Hematopoietic multipotent progenitor cell treated with erythropoietin and hydrocortisone succinate and interleukin-3 and kit ligand, for 15 days (in vitro differentiated cells): ENCODE measurements around the gene GRHL1.
"Not testable (repeated sequence)": the region's sequence is repeated elsewhere in the genome, so short reads cannot be mapped to it uniquely, and the experiment has no call there.

Experiments used
- DNase-seq: peaks from one replicate; pipeline ENCODE4 v3.0.0-alpha.2; 2015; ENCODE audit warnings: low spot score

The GRHL1 gene, protein sequence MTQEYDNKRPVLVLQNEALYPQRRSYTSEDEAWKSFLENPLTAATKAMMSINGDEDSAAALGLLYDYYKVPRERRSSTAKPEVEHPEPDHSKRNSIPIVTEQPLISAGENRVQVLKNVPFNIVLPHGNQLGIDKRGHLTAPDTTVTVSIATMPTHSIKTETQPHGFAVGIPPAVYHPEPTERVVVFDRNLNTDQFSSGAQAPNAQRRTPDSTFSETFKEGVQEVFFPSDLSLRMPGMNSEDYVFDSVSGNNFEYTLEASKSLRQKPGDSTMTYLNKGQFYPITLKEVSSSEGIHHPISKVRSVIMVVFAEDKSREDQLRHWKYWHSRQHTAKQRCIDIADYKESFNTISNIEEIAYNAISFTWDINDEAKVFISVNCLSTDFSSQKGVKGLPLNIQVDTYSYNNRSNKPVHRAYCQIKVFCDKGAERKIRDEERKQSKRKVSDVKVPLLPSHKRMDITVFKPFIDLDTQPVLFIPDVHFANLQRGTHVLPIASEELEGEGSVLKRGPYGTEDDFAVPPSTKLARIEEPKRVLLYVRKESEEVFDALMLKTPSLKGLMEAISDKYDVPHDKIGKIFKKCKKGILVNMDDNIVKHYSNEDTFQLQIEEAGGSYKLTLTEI

DNA sequence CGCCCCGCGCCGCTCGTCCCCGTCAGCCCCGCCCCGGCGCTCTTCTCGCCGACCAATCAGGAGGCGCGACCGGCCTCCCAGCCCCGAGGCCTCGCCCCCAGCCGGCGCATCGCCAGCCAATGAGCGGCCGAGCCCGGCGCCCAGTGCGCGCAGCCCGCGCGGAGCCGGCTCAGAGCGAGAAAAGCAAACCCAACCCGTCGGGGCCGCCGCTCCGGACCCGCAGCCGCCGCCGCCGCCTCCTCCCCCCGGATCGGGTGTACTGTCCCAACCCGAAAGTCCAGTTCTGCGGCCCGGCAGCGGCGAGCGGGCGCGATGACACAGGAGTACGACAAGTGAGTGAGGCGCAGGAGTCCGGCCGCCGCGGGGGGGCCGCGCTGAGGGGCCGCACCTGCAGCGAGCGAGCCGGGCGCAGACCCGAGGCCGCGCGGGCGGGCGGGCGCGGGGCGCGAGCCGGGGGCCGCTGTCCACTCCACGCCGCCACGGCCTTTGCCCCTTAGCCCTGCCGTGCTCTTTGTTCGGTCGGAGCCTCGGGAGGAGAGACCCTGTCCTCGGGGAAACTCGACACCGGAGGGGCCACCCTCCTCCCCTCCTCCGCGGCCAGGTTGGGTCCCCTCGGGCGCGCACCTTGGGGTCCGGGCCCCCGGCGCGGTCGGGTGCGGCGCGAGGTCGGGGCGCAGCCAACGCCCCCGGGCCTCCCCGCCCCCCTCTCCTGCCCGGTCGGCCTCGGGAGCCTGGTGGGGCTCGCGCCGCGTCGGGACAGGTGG lies at the start of gene GRHL1:
GRHL1 (plus strand) TSS at position 172 of the 764 bp plus-strand sequence; CDS start at position 313, 141 bp downstream.
- DNase-seq = peak; percentile 95

DNA sequence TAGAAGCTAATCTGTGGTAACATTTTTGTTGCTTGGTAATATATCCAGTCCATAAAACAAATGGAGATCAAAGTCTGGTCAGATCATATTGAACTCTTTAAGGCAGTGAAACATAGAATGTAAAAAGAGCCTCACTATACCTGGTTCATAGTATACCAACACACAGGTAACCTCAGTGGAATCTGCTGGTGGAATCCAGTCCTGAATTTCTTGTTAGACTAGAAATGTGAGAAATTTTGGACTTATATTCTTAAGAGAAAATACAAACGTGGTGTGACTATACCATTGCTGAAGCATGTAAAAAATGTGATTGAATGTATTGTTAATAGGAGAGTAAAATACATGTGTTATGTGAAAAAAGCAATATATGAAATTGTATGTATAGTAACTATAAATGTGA lies 46.1 kb upstream of the GRHL1 start:
- no peak for DNase-seq

DNA sequence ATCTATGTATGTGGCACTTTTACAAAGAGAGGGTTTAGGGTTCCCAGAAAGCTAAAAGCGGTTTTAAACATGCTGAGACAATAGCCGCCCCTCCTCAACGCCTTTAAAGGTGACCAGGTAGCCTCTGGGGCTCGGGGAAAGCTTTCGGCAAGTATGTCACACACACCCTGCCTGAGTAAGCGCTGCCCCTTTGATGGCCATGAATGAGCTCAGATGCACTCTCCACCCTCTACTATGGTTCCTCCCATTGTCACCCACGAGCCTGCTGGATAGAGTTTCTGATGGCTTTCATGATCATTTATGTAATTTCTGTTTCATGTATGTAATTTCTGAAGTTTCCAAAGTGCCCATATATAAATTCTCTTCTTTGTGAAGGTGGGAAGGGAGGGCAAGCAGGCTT lies 44.1 kb upstream of the GRHL1 start:
- no peak for DNase-seq

DNA sequence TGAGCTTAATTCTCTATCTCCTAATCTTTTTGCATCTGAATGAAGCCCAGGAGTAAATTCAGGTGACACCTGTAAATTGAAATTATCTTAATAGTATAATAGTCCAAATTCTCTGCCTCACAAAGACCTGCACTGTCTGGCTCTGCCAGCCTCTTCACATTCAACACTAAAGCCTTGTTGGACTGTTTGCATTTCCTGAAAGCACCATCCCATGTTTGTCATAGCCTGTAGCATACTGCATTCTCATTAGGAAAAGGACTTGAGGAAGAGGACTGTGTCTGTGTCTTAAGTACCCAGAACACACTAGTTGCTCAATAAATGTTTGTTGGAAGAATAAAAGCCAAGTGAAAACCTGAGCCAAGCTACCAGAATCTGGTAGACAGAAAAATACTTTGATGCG lies 42.9 kb upstream of the GRHL1 start:
- no peak for DNase-seq

DNA sequence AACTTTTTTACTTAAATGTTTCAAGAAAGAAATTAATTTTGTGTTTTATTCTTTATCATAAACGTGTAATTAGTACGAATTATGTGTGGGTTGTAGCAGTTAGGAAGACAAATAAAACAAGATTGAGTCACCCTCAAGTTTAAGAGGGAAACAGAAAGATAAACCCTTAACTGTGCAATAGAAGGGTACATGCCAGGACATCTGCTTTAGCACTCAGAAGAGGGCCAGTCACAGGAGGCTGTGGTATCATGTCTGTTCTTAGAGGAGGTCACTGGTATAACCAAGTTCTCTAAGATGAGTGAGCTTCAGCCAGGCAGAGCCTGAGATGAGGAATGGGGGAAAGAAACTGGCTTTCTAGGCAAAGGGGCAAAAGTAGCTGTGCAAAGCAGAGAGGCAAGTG lies 42.4 kb upstream of the GRHL1 start:
- DNase-seq = peak; percentile 28

DNA sequence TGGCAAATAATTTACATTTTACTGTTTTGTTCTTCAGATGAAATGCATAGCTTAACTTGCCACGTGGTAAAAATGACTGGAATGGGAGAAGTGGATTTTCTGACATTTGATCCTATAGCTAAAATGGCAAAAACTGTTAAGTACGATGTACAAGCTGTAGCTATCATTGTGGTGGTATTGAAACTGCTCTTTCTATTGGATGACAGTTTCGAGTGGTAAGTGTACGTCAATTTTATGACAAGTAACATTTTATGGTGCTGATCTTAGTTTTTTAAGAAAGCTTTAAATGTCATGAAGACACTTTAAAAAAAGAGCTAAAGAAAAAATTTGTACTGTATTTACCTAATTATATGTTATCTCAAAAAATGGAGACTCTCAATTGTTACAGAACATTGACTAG lies 40.8 kb upstream of the GRHL1 start:
- DNase-seq = no peak

DNA sequence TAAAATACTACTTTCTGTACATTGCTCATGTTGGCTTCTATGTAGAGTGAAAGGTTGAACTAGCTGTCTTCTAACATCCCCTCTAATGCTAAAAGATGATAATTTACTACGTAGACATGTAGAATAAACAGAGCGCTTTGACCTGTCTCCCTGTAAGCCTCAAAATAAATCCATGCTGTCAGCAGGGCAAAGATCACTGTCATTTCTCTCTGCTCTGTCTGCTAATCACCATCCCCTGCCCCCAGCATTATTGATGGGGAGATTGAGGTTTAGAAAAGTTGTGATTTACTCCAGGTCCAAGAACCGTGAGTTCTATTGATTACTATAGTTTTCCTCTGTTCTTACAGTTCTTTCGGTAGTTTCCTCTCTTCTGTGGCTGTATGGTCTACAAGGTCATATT lies 39.0 kb upstream of the GRHL1 start:
- no peak for DNase-seq

DNA sequence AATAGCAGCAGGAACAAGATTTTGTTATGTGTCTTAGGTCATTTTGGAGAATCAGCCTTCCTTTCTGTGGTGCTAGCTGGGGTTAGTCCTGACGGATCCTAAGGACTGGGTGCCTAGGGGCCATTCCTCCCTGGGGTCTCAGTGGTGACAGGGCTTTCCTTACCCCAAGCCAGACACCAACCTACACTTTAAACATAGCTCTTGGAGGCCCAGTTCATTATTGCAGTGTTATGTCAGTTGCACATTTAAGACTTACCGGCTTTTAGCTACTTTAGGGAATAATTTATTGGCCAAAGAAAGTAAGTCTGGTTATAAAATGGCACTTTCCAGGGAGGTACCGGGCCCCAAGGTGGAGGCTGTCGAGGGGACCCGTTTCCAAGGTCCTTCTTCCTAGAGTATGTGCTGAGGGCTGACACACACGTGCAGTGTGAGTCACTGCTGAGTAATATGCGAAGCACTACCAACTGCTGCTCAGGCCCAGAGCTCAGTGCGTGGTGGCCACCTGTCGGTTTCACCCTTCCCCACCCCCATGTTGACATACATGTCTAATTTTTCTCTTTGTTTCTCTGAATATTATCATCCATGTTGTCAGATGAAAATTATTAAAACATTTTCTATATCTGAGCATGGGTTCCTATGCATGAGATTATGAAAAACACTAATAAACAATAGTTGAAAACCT lies 37.0 kb upstream of the GRHL1 start:
- DNase-seq = no peak

DNA sequence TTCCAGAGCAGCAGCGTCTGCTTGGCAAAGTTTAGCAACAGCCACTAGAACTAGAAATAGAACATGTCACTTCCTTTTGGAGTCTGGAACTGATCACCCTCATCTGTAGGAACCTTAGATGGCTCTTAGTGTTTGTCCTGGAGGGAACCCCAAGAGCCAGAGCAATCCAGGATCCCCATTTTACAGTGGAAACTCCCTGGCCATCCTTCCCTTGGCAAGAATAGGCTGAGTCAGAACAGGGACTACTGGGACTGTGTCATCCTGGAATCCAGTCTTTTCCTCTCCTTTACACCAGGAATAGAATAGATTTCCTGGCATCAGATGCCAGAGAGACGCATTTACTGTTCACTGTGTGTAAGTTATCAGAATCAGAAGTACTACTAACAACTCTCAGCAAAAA lies 33.2 kb upstream of the GRHL1 start:
- no peak for DNase-seq

DNA sequence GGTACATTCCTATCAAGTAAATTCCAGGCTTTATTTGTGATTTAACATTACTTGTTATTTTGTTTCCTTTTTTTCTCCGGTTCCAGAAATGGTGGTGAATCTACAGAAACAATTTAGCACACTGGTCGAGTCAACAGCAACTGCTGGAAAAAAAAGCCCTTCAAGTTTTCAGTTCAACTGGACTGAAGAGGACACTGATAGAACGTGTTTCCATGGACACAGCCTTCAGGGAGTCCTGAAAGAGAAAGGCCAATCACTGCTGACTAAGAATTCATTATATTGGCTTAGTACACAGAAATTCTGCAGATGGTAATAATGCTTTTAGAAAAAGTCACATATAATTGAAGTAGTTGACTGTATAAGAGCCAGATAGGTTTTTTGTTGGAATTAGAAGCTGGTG lies 32.0 kb upstream of the GRHL1 start:
- DNase-seq = no peak

DNA sequence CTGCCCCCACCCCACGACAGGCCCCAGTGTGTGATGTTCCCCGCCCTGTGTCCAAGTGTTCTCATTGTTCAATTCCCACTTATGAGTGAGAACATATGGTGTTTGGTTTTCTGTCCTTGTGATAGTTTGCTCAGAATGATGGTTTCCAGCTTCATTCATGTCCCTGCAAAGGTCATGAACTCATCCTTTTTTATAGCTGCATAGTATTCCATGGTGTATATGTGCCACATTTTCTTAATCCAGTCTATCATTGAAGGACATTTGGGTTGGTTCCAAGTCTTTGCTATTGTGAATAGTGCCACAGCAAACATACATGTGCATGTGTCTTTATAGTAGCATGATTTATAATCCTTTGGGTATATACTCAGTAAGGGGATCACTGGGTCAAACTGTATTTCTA lies 24.5 kb upstream of the GRHL1 start:
- DNase-seq = not testable (repeated sequence)

DNA sequence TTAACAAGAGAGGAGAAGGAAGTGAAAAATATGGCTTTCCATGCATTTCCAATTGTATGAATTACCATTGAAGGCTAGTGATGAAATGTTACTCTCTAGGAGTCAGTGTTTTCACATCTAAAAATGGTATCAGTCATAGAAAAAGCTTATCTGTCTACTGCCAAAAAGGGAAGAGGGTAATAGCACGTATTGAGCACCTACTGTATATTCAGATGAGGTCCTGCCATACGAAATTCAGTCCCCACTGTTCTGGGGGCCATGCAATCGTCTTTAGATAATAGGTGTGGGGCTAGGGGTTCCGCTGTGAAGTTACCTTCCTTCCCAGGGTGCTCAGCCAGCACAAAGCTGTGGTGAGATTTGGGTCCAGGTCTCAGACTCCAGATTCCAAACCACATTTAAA lies 14.2 kb upstream of the GRHL1 start:
- DNase-seq = no peak

DNA sequence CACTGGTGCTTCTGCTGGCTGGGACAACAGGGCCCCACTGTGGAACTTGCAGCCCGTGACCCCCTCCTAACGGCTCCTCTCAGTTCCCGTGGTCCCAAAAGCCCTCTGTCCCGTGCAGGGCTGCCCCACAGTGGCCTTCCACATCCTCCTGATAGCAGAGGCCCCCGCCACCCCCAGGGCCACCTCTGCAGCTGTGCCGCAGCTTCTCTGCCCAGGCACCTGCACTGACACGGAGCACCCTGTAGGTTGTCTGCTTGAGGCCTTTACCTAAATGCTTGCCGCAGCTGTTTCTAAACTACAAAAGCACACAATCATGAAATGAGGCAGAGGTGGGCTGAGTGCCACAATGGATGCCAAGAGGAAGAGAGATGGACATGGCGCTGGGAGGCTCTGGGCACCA lies 13.5 kb upstream of the GRHL1 start:
- DNase-seq = no peak

DNA sequence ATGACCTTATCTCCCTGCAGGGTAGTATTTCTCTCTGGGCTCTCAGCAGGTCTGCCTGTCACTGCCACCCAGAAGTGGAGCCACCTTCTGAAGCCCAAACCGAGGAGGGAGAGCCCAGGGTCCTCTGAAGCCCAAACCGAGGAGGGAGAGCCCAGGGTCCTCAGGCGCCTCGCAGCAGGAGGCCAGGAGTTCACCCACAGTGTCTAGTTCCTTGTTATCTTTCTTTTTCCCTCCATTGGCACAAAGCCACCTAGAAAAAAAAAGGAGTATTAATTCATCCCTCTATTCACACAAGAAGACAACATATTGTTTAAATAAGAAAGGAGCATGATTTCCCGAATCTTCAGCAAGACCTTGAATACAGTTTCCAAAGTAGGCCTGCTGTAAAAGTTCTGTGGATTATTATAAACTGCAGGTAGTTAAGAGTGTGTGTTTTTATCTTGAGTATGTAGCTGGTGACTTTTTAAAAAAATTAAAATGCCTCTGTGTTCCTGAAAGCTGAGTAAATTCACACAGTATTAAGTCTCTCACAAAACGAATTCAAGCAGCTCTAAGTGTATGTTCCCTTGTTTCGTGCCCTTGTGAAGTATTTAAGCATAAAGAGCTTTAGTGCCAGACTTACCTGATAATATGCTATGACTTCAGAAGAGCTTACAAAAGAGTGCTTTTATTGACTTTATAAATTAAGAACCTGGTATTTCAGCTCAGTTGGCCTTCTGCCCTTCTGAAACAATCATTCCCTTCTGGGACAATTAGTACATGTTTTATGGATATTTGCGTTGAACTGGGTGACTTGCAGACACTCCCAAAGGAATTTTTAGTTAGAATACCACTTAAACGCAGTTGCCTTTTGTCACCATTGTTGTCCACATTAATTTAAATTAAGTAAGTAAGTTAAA lies 11.7 kb upstream of the GRHL1 start:
- DNase-seq = no peak

DNA sequence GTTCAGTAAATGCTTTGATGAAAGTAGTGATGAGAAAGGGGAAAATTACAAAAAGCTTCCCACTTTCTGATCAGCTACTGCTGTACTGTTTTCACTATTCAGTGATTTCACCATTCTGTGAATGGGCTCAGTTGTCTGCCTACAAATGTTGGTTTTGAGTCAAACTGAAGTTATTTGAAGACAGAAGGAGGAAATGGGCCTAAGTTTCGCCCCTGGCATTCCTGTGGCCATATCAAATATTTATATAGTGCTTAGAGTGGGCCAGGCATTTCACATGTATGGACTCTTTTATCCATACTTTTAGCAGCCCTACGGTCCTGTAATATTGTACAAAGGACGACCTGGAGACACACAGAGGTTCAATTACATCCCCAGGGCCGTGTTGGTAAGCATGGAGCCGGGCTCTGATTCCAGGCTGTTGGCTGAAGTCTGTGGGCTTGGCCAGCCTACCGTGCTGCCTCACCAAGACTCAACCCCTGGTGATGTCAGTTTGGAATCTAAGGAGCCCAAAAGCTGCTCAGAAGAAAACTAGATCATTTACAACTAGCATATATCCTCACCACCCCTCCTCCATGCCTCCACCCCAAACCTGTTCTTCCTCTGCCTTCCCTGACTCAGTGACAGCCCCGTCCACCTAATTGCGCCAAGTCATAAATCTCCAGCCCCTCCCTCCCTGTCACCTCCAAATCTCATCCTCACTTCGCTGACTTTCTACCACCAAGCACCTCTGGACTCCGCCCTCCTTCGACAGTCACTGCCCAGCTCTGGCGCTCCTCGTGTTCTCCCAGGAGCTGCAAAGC lies 10.1 kb upstream of the GRHL1 start:
- DNase-seq = no peak

DNA sequence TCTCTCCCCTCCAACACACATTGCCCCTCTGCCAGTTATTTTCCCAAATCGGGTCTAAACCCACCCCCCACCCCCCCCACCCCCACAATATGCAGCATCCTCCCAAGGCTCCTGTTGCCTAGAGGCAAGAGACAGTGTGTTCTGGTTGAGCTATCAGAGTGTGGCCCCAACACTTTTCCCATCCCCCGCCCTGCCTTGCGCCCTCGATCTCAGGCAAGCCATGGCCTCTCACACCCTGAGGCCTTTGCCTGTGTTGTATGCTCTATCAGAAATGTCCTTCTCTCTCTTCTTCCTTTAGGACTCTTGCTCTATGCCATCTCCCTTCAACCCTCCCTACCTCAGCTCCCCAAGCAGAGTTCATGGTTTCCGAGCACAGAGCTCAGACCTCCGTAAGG lies 9.5 kb upstream of the GRHL1 start:
- DNase-seq = no peak

DNA sequence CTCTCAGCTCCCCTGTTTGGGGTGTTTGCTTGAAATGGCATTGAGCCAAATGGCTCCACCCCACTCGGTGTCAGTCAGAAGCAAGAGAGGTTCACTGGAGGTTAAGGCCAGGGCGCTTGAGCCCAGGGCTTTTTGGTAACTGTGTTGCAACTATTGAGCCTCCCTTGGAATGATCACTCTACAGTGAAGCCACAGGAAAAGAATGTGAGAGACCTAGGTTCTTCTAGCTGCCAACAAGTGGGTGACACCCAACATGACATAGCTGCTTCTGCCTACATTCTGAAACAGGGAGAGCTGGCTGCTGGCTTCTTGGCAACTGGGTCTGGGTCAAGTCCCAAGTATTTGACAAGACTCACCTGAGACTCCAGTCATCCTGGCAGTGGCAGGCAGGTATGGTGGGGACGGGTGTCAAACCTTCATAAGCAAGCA lies 7.1 kb upstream of the GRHL1 start:
- peak; percentile 65 for DNase-seq

DNA sequence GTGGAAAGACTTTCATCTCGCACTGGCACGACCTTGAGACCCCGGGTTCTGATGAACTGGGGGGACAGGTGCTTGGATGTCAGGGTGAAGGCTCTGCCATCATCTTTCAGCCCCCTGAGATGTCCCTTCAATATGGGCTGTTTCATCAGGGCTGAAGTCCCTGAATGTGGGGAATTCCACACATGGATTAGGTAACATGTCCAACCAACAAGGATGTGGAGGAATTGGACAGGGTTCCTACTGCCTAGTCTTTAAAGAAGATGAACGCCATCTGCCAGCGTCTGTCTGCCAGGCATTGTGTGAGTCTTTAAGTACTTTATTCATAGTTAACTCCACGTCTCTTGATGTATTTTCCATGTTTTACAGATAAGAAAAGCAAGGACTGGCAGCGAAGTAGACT lies 5.9 kb upstream of the GRHL1 start:
- DNase-seq = no peak

DNA sequence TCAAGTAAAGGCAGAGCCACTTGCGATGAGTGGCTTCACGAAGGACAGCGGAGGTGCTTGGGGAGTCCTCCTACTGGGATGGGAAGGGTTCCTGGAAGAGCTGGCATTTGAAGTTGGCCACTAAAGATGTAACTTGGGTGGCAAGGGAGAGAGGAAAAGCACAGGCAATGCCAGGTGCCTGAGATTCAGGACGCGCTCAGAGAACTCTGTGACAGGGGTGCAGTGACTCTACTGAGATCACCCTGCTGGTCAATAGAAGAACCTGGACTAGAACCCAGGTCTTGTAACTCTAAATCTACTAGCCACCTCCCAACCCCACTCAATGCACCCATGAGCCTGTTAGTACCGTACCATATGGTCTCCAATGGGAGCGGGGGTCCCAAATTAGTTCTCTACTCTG lies 5.4 kb upstream of the GRHL1 start:
- no peak for DNase-seq

DNA sequence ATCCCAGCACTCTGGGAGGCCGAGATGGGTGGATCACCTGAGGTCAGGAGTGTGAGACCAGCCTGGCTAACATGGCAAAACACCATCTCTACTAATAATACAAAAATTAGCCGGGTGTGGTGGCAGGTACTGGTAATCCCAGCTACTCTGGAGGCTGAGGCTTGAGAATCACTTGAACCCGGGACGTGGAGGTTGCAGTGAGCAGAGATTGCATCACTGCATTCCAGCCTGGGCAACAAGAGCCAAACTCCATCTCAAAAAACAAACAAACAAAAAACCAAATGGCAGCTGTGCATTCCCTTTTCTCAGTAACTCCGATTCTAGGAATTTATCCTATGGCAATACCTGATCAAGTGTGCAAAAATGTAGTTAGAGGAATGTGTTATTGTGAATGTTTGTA lies 4.7 kb upstream of the GRHL1 start:
- DNase-seq = no peak

DNA sequence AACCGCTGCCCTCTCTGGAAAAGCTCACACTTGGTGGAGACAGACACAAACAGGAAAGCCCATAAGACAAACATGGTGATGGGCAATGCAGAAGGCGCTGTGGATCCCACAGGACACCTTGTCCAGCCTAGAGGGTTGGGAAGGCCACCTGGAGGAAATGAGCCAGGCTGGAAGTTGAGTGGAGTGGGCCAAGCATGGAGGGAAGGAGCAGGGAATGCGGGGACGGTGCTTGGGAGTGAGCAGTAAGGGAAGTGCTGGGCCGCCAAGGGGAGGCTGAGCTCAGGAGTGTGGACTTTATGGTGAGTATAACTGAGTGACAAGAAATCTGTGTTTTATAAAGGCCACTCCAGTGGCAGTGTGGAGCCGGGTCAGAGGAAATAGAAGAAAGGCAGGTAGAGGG lies 2.8 kb upstream of the GRHL1 start:
- DNase-seq = no peak
